Activated CD4-positive, alpha-beta T cell treated with anti-CD3 and anti-CD28 coated beads, Interleukin-2, amount 10 ng/mL, durations not matched to agents 7 days and 5 days (primary cell): ENCODE measurements around the gene ARHGAP32. TPM values are rescaled to one million over a fixed set of nuclear protein-coding genes. Genes with fewer than 3 reads are reported as not detected.
"Not testable (repeated sequence)": the region's sequence is repeated elsewhere in the genome, so short reads cannot be mapped to it uniquely, and the experiment has no call there.

Experiments
- CTCF ChIA-PET: fragments of 350-600 bp; sonication (Branson Sonifier 250); formaldehyde crosslinking; loops from one replicate; lab custom pipeline; 2021; ENCODE audit warnings: antibody characterized with exemption; lab: Charles Lee
- POLR2A ChIA-PET: fragments of 350-600 bp; sonication (Branson Sonifier 250); formaldehyde crosslinking; loops from one replicate; lab custom pipeline; 2021; ENCODE audit warnings: antibody characterized with exemption; lab: Charles Lee
- DNase-seq: peaks from one replicate; pipeline ENCODE4 v3.0.0-alpha.2; 2020
- H3K27ac Mint-ChIP-seq: one replicate; pipeline ENCODE4 v1.8.0; 2021; ENCODE audit warnings: mild to moderate bottlenecking, moderate library complexity, mixed read lengths
- H3K27me3 Mint-ChIP-seq: one replicate; pipeline ENCODE4 v1.8.0; 2021; ENCODE audit warnings: mixed read lengths
- H3K36me3 Mint-ChIP-seq: one replicate; pipeline ENCODE4 v1.8.0; 2021; ENCODE audit warnings: low read depth, mixed read lengths
- H3K4me1 Mint-ChIP-seq: one replicate; pipeline ENCODE4 v1.8.0; 2021; ENCODE audit warnings: mixed read lengths
- H3K4me3 Mint-ChIP-seq: one replicate; pipeline ENCODE4 v1.8.0; 2021; ENCODE audit warnings: mild to moderate bottlenecking, moderate library complexity, mixed read lengths
- H3K9me3 Mint-ChIP-seq: one replicate; pipeline ENCODE4 v1.8.0; 2021; ENCODE audit warnings: mixed read lengths
- total RNA-seq, 2 experiments: library from RNA; stranded (reverse); gene quantifications; one replicate each; pipeline ENCODE4 v1.2.3, GENCODE V29; 2021

Gene ARHGAP32
- total RNA-seq, 2 experiments from 2014 or later: 4.8 to 5.1 TPM

DNA sequence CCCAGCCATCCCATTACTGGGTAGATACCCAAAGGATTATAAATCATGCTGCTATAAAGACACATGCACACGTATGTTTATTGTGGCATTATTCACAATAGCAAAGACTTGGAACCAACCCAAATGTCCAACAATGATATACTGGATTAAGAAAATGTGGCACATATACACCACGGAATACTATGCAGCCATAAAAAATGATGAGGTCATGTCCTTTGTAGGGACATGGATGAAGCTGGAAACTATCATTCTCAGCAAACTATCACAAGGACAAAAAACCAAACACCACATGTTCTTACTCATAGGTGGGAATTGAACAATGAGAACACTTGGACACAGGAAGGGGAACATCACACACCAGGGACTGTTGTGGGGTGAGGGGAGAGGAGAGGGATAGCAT lies 7.0 kb downstream of the ARHGAP32 start:
- H3K4me3 Mint-ChIP-seq, H3K9me3 Mint-ChIP-seq, CTCF ChIA-PET, H3K36me3 Mint-ChIP-seq, H3K4me1 Mint-ChIP-seq, DNase-seq, H3K27ac Mint-ChIP-seq, POLR2A ChIA-PET, H3K27me3 Mint-ChIP-seq: not testable (repeated sequence)

DNA sequence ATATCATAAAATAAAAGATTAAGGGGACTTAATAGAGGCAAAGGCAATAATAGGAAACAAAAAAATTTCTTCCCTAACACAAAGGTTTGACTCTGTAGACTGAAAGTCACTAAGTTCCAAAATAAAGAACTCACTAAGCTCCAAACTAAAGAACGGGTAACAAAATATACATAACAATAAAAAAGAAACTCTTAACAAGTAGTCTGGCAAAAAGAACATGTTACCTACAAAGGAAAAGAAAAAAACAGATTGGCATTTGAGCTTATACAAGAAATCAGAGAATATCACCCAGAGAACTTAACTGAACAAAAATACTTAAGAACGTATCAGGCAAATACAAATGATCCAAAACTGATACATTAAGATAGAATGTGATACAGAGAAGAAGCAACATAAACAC lies 7.5 kb downstream of the ARHGAP32 start:
- no peaks in the 10 kb centered on the region for H3K27me3 Mint-ChIP-seq
- no peak for DNase-seq
- H3K36me3 Mint-ChIP-seq: no peaks in the 10 kb centered on the region
- H3K4me3 Mint-ChIP-seq: no peak overlapping the region
- H3K27ac Mint-ChIP-seq: no peak overlapping the region
- H3K4me1 Mint-ChIP-seq: no peaks in the 10 kb centered on the region
- H3K9me3 Mint-ChIP-seq: peaks cover 7% of the 10 kb centered on the region
- ChIA-PET CTCF (no interaction called here), POLR2A (no interaction called here)

DNA sequence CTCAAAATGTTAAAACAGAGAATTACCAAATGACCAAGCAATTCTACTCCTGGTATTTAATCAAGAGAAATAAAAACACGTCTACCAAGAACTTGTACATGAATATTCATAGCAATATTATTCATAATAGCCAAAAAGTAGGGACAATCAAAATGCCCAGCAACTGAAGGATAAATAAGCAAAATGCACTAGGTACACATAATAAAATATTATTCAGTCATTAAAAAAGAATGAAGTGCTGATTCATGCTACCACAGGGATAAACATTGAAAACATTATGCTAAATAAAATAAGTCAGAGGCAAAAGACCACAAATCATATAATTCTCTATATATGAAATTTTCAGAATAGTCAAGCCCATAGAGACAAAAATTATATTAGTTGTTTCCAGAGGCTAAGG lies 24.8 kb downstream of the ARHGAP32 start:
- Mint-ChIP-seq H3K4me3 (no peak overlapping the region), H3K27ac (no peak overlapping the region), H3K9me3 (peaks cover 12% of the 10 kb centered on the region), H3K27me3 (no peaks in the 10 kb centered on the region), H3K36me3 (peaks cover 2% of the 10 kb centered on the region), H3K4me1 (no peaks in the 10 kb centered on the region)
- ChIA-PET POLR2A (no interaction called here), CTCF (no interaction called here)
- no peak for DNase-seq

DNA sequence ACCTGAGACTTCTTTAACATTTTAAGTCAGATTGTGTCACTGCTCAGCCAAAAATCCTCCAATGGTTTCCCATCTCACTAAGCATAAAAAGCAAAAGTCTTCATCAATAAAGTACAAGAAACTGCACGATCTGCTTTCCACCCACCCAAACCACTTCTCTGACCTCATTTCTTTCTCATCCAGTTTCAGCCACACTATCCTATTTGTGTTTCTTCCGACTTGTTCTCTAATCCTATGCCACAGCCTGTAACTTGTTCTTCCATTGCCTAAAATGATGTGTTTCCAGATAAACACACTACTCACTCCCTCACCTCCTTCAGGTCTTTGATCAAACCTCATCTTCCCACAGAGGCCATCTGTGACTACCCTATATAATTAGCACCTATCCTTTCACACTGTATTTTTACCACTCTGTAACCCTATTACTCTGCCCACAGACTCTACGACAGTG lies 28.4 kb downstream of the ARHGAP32 start:
- ChIA-PET POLR2A (no interaction called here), CTCF (no interaction called here)
- Mint-ChIP-seq H3K36me3 (peaks cover 2% of the 10 kb centered on the region), H3K9me3 (peaks cover 10% of the 10 kb centered on the region), H3K27ac (no peak overlapping the region), H3K4me1 (no peaks in the 10 kb centered on the region), H3K27me3 (no peaks in the 10 kb centered on the region), H3K4me3 (no peak overlapping the region)
- DNase-seq: no peak

DNA sequence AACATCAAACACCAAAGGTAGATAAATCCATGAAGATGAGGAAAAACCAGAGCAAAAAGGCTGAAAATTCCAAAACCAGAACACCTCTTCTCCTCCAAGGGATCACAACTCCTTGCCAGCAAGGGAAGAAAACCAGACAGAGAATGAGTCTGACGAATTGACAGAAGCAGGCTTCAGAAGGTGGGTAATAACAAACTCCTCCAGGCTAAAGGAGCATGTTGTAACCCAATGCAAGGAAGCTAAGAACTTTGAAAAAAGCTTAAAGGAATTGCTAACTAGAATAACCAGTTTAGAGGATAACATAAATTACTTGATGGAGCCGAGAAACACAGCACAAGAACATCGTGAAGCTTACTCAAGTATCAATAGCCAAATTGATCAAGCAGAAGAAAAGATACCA lies 35.0 kb downstream of the ARHGAP32 start:
- H3K9me3 Mint-ChIP-seq, DNase-seq, CTCF ChIA-PET, H3K27me3 Mint-ChIP-seq, H3K27ac Mint-ChIP-seq, H3K4me1 Mint-ChIP-seq, H3K4me3 Mint-ChIP-seq, POLR2A ChIA-PET, H3K36me3 Mint-ChIP-seq: not testable (repeated sequence)

DNA sequence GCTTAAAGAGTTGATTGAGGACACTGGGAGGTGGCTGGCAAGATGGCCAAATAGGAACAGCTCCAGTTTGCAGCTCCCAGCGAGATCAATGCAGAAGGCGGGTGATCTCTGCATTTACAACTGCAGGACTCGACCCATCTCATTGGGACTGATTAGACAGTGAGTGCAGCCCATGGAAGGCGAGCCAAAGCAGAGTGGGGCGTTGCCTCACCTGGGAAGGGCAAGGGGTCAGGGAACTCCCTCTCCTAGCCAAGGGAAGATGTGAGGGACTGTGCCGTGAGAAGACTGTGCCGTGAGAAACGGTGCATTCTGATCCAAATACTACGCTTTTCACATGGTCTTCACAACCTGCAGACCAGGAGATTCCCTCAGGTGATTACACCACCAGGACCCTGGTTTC lies 36.4 kb downstream of the ARHGAP32 start:
- Mint-ChIP-seq H3K27me3 (no peaks in the 10 kb centered on the region), H3K36me3 (peaks cover 3% of the 10 kb centered on the region), H3K4me1 (no peaks in the 10 kb centered on the region), H3K9me3 (peaks cover 8% of the 10 kb centered on the region), H3K4me3 (no peak overlapping the region), H3K27ac (no peak overlapping the region)
- POLR2A ChIA-PET: no interaction called here
- no peak for DNase-seq
- CTCF ChIA-PET: no interaction called here

DNA sequence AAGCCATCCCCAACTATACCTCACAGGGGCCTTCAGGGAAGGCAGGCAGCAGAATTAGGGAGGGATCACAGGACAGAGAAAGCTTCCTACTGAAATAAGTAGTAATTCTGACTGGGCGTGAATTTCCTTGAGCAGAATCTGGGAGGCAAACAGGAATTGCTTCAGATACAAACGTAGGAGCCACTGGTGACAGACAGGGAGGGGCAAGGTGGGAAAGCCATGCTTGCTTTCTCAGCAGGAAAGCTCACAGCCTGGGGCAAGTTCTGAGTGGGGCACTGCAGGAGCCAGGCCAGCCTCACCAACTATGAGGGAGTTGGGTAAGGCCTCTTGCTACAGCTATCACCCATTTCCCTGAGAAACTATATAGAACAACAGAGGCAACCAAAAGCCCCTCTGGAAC lies 43.6 kb downstream of the ARHGAP32 start:
- H3K4me1 Mint-ChIP-seq: no peaks in the 10 kb centered on the region
- CTCF ChIA-PET: no interaction called here
- H3K27ac Mint-ChIP-seq: no peak overlapping the region
- H3K27me3 Mint-ChIP-seq: no peaks in the 10 kb centered on the region
- DNase-seq: no peak
- POLR2A ChIA-PET: no interaction called here
- H3K36me3 Mint-ChIP-seq: peaks cover 3% of the 10 kb centered on the region
- H3K4me3 Mint-ChIP-seq: no peak overlapping the region
- H3K9me3 Mint-ChIP-seq: peaks cover 22% of the 10 kb centered on the region

DNA sequence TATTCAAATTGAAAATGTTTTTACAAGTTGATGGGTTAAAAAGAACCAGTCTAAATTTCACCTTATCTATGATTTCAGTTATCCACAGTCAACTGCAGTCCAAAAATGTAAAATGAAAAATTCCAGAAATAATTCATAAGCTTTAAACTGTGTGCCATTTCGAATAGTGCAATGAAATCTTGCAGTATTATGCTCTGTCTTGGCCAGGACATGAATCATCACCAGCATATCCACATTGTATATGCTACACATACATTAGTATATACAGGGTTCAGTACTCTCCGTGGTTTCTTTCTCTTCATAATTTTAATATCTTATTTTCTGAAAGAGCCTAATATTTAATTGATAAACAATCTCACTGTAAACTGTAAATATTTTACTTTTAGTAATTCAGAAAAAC lies 45.9 kb downstream of the ARHGAP32 start:
- H3K9me3 Mint-ChIP-seq: peaks cover 18% of the 10 kb centered on the region
- ChIA-PET CTCF (no interaction called here), POLR2A (no interaction called here)
- no peak for DNase-seq
- H3K4me3 Mint-ChIP-seq: no peak overlapping the region
- H3K4me1 Mint-ChIP-seq: no peaks in the 10 kb centered on the region
- no peak overlapping the region for H3K27ac Mint-ChIP-seq
- no peaks in the 10 kb centered on the region for H3K27me3 Mint-ChIP-seq
- H3K36me3 Mint-ChIP-seq: no peaks in the 10 kb centered on the region

DNA sequence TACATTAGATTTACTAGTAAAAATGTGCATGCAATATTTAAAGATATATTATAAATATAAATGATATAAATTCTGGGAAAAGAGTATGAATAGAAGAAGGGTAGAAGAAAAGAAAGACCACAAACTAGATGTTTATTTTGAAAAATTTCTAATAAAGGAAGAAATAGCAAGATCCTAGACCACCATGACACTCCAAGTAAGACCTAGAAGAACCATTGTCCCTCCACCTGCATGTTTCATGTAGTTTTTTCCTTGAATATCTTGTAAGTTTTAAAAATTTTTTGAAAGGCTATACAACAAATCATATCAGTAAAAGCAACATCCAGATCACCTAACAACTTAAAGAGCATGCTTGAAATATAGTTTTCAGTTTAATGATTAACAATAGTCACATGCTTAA lies 46.8 kb downstream of the ARHGAP32 start:
- H3K27me3 Mint-ChIP-seq: no peaks in the 10 kb centered on the region
- H3K27ac Mint-ChIP-seq: no peak overlapping the region
- ChIA-PET POLR2A (no interaction called here), CTCF (no interaction called here)
- peaks cover 11% of the 10 kb centered on the region for H3K9me3 Mint-ChIP-seq
- H3K36me3 Mint-ChIP-seq: no peaks in the 10 kb centered on the region
- no peak for DNase-seq
- no peak overlapping the region for H3K4me3 Mint-ChIP-seq
- H3K4me1 Mint-ChIP-seq: no peaks in the 10 kb centered on the region

DNA sequence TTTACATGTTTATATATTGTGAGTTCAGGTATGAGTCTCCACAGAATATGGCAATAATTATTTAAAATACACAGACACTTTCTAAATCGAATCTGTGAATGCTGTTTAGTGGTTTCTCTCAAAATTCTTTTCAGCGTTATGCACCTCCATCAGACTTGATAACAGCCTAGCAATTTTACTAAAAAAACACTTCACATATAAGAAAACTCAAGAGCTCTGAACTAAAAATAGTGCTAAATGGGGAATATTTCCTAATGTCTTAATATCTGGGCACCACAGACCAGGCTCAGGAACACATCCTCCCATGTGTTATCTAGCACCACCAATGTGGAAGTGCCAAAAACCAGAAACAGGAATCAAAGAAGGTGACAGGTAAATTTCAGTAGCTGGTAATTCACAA lies 47.9 kb downstream of the ARHGAP32 start:
- Mint-ChIP-seq H3K27me3 (no peaks in the 10 kb centered on the region), H3K27ac (no peak overlapping the region), H3K4me3 (no peak overlapping the region), H3K4me1 (no peaks in the 10 kb centered on the region), H3K9me3 (peaks cover 6% of the 10 kb centered on the region), H3K36me3 (no peaks in the 10 kb centered on the region)
- ChIA-PET CTCF (no interaction called here), POLR2A (no interaction called here)
- DNase-seq: no peak

DNA sequence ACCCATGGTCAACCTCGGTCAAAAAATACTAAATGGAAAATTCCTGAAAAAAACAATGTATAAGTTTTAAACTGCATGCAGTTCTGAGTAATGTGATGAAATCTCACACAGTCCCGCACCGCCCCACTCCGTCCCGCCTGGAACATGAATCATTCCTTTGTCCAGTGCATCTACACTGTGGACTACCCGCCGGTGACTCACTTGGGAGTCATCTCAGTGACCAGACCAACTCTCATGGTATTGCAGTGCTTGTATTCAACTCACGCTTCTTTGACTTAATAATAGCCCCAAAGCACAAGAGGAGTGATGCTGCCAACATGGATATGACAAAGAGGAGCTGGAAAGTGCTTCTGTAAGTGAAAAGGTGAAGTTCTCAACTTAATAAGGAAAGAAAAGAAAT lies 48.8 kb downstream of the ARHGAP32 start:
- ChIA-PET POLR2A (no interaction called here), CTCF (no interaction called here)
- Mint-ChIP-seq H3K27me3 (no peaks in the 10 kb centered on the region), H3K36me3 (no peaks in the 10 kb centered on the region), H3K27ac (no peak overlapping the region), H3K4me1 (no peaks in the 10 kb centered on the region), H3K4me3 (no peak overlapping the region), H3K9me3 (peaks cover 2% of the 10 kb centered on the region)
- no peak for DNase-seq

DNA sequence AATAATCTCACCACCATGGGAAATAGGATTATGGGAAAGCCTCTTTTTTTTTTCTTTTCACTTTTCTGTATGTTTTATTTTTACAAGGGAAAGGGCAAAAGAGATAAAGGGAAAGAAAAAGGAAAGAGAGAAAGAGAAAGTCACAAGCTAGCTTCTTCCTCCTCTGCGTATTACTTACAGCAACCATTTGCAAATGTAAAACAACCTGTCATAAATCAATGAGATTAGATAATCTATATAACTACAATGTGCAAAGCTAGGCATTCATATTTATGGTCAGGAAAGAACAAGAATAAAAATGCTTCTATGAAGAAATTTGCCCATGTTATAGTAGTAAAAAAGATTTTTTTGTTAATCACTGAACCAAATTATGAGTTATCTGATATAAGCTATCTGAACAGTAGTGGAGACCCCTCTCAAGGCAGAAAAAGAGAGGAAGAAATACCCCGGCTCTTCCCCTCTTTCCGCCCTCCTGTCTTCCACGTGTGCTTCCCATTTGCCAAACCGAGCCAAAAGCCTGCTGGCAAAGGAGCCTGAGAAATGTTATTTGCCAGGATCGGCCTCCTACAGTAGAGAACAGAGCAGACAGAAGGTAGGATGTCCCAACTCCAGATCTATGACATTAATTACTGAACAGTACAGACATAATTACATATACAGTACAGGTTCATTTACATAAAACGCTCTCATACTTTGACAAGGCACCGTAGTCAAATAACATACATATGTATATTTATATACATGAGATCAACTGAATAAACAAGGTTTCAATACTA lies 50.2 kb downstream of the ARHGAP32 start:
- Mint-ChIP-seq H3K4me3 (no peak overlapping the region), H3K27ac (no peak overlapping the region), H3K9me3 (no peaks in the 10 kb centered on the region), H3K4me1 (no peaks in the 10 kb centered on the region), H3K27me3 (no peaks in the 10 kb centered on the region), H3K36me3 (no peaks in the 10 kb centered on the region)
- ChIA-PET CTCF (no interaction called here), POLR2A (no interaction called here)
- DNase-seq: no peak

DNA sequence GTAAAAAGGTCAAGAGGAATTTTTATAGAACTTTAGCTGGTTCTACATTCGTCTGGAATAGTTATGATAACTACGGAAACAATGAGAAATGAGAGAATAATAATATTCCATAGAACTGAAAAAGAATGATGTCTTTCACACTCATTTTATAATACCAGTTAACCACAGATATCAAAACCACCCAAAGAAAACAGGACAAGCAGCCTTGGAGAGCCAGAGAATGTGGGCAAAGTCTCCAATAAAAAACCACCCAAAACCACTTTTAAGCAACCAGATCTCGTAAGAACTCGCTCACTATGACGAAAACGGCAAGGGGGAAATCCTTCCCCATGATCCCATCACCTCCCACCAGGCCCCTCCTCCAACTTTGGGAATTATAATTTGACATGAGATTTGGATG lies 60.8 kb downstream of the ARHGAP32 start:
- H3K4me1 Mint-ChIP-seq: no peaks in the 10 kb centered on the region
- no peak overlapping the region for H3K27ac Mint-ChIP-seq
- CTCF ChIA-PET: no interaction called here

More for the DNA sequence above, 60.8 kb downstream of the ARHGAP32 start:
- Mint-ChIP-seq H3K27me3 (no peaks in the 10 kb centered on the region), H3K9me3 (no peaks in the 10 kb centered on the region), H3K4me3 (no peak overlapping the region), H3K36me3 (no peaks in the 10 kb centered on the region)
- DNase-seq: no peak
- POLR2A ChIA-PET: no interaction called here
